Kidney glomerular epithelial cell (primary cell): Measurements from ENCODE around the gene OR4A15.

Source experiments
- DNase-seq: peaks from one replicate; lab custom pipeline; 2025; lab: John Stamatoyannopoulos, UW

OR4A15 gene

GRCh38 chr11:55367674-55368073 lies at the start of gene OR4A15:
Gene OR4A15 (plus strand): TSS chr11:55367974. CDS start chr11:55367974, 0 bp downstream.
- DNase-seq = no peak

GRCh38 chr11:55324500-55324899 lies 43.3 kb upstream of the OR4A15 start:
- no peak for DNase-seq

GRCh38 chr11:55342901-55343300 lies 24.9 kb upstream of the OR4A15 start, which contains the start of gene OR4A16:
Gene OR4A16 (plus strand): TSS chr11:55343201. CDS start chr11:55343201, 0 bp downstream.
- no peak for DNase-seq

- no peak for DNase-seq
These were observed 22.5 kb upstream of the OR4A15 start for GRCh38 chr11:55345306-55345705.

GRCh38 chr11:55349032-55349431 lies 18.7 kb upstream of the OR4A15 start:
- DNase-seq = no peak

- no peak for DNase-seq
These were observed 10.1 kb upstream of the OR4A15 start for GRCh38 chr11:55357560-55358184.

GRCh38 chr11:55401011-55401410 lies 33.2 kb downstream of the OR4A15 start:
- DNase-seq = no peak
